Fibroblast of upper back skin (primary cell): ENCODE data around the gene ANKRD10.
"Not testable (repeated sequence)": the region's sequence is repeated elsewhere in the genome, so short reads cannot be mapped to it uniquely, and the experiment has no call there.

Experiments used
- DNase-seq: peaks from one replicate; pipeline ENCODE4 v3.0.0-alpha.2; 2013

Gene ANKRD10

GRCh38 chr13:110860983-110861382, 53.9 kb downstream of the ANKRD10 start:
- no peak for DNase-seq

DNA sequence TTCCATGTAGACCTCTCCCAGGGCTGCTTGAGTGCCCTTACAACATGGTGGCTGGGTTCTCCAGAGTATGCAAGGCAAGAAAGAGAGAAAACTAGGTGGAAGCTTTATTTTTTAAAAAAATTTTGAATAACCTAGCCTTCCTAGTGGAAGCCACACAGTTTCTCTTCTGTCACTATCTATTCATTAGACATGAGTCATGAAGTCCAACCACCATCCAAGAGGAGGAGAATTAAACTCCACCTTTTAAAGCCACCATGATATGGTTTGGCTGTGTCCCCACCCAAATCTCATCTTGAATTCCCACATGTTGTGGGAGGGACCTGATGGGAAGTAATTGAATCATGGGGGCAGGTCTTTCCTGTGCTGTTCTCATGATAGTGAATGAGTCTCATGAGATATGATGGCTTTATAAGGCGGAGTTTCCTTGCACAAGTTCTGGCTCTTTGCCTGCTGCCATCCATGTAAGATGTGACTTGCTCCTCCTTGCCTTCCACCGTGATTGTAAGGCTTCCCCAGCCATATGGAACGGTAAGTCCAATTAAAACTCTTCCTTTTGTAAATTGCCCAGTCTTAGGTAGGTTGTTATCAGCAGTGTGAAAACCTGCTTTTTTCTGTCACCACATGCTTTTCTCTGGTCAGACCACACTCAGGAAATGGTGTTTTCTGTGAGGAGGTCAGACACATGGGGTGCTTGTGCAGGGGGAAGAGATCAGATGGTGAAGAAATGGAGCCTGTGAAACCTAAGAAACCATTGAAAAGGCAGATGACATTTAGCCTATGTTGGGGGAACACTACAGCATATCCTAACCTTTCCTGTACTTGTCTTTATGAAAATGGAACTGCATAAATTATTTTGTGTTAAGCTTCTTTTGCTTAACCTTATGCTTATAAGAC, 57.7 kb downstream of the ANKRD10 start:
- no peak for DNase-seq

DNA sequence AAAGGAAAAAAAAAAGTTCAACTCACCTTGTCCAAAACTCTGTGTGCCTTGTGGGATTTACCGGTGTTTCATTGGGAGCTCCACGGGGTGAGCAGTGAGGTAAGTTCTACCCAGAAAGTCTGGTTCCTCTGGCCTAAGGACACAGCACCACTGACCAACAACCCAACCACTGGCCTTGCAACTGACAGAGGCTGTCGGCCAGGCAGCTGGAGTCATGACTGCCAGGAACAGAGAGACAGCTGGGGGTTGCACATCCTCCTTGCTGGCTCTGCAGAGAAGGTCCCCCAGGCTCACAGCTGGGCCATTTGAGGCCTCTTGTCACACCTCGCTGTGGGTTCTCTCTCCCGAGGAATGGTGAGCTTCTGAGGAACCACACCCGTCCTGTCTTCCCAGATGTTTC, 59.5 kb downstream of the ANKRD10 start:
- no peak for DNase-seq

DNA sequence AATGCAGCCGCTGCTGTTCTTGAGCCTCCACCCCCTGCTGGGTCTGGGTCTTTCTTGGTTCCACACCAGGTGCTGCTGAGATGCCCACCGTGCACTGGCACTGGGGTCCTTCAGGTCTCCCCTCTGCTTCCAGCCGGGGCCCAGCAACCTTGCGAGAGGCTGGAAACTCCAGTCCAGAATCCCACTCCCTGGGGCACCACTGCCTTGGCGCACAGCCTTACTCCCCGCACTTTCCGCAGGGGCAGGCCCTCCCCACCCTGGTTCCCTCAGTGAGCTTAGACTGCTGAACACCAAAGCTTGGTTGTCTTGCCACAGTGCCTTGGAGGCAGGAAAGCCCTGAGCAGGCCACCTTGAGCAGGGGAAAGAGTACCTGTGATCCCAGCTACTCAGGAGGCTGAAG, 60.0 kb downstream of the ANKRD10 start:
- DNase-seq, result no peak

GRCh38 chr13:110853235-110853721, 61.6 kb downstream of the ANKRD10 start:
- DNase-seq, result peak; percentile 15

- no peak for DNase-seq
These were observed 64.0 kb downstream of the ANKRD10 start for GRCh38 chr13:110850840-110851239.

DNA sequence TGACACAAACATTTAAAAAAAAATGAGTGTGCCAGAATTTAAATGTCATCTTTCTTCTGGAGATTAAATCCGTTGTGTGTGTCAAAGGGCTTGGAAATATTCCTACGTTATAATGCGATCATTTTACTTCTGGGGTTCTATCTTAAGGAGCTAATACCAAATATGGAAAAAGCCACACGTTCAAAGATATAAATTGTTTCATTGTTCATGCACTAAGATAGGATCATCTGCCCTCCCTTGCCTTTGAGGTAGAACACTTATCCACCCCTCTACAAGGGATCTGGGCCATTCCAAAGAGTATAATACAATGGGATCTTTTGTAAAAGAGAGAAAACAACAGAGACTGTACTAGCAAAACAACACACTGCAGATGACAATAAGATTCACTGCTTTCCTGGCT, 64.9 kb downstream of the ANKRD10 start:
- no peak for DNase-seq

GRCh38 chr13:110845520-110845919, 69.3 kb downstream of the ANKRD10 start:
- no peak for DNase-seq

DNA sequence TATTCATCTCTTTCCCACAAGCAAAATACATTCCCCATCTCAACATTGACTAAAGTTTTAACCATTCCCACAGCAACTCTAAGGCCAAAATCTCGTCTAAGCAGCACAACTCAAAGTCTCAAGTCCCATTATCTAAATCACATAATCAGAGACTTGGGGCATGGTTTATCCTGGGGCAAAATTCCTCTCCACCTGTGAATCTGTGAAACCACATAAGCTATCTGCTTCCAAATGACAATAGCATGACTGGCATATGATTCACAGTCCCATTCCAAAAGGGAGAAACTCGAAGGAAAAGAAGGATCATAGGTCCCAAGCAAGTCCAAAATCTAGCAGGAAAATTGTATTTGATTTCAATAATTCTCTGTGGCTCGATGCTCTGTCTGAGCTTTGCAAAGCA, 73.0 kb downstream of the ANKRD10 start:
- no peak for DNase-seq

DNA sequence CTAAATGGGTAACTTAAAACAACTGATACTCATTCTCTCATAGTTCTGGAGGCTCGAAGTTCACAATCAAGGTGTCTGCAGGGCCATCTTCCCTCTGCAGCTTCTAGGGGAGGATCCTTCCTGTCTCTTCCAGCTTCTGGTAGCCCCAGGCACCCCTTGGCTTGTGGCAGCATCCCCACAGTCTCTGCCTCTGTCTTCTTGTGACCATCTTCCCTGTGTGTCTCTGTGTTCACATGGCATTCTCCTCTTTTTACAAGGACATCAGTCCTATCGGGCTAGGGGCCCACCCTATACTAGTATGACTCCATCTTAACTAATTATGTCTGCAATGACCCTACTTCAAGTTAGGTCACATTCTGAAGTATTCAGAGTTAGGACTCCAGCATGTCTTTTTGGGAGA, 73.5 kb downstream of the ANKRD10 start:
- DNase-seq, result no peak

GRCh38 chr13:110838867-110839538, 75.9 kb downstream of the ANKRD10 start:
- DNase-seq, result no peak

GRCh38 chr13:110838116-110838515, 76.8 kb downstream of the ANKRD10 start:
- no peak for DNase-seq

DNA sequence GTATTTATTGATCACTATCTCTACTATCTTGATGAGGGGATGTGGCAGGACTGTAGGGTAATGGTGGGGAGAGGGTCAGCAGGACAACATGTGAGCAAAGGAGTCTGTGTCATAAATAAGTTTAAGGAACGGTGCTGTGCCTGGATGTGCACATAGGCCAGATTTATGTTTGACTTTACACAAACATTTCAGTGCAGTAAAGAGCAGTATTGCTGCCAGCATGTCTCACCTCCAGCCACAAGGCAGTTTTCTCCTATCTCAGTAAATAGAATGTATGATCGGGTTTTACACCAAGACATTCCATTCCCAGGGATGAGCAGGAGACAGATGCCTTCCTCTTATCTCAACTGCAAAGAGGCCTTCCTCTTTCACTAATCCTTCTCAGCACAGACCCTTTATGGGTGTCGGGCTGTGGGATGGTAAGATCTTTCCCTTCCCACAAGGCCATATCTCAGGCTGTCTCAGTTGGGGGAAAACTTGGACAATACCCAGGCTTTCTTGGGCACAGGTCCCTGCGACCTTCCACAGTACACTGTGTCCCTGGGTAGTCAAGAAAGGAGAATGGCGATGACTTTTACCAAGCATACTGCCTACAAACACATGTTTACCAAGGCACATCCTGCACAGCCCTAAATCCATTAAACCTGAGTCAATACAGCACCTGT, 77.3 kb downstream of the ANKRD10 start:
- not testable (repeated sequence) for DNase-seq

DNA sequence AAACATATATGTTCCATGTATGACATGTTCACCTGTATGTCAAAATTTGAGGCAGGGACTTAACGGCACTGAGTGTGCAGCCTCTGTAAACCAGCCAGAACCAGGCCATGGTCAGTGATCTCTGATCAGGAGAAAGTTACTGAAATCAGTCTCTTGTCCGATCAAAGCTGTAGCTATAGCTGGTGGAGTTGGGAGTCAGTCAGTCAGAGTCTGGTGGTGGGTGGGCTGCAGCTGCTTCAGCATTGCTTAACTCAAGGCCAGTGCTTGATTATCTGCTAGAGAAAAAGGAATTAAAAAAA, 78.3 kb downstream of the ANKRD10 start:
- DNase-seq, result no peak

DNA sequence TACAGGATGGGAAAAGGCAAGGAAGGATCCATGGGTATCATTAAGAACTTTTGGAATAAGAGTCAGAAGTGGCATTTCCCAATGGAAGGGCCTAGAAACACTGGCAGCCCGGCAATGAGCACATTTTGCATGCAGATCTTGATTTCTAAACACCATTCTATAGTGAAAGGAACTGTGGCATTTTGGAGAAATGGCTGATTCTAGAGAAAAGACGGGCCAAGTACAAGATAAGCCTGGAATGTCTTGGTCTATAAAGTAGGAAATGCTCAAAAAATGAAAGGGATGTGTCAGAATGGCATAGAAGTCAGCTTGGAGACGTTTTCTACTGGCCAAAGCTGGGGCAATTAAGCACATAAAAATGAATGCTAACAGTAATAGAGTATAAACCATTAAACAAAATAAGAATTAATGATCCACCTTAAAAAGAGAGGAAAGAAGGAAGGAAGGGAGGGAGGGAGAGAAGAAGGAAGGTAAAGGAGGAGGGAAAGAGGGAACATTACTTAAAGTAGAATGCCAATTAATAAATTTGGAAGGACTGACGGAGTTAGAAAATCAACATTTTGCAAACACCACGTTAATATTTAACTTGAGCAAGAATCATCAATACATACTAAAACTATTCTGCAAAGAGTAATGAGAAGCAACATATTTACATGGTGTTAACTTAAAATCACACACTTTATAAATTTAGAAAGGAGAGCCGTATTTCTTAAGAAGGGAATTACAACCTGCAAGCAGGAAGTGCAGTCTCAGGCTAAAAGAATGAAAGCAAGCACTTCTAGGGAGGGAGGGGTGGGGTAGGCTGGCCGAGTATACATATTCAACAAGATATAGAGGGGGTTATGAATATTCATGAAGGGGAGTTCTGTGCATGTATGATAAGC, 78.9 kb downstream of the ANKRD10 start:
- DNase-seq, result no peak

GRCh38 chr13:110834572-110834971, 80.3 kb downstream of the ANKRD10 start:
- no peak for DNase-seq

GRCh38 chr13:110832531-110832930, 82.3 kb downstream of the ANKRD10 start:
- no peak for DNase-seq

DNA sequence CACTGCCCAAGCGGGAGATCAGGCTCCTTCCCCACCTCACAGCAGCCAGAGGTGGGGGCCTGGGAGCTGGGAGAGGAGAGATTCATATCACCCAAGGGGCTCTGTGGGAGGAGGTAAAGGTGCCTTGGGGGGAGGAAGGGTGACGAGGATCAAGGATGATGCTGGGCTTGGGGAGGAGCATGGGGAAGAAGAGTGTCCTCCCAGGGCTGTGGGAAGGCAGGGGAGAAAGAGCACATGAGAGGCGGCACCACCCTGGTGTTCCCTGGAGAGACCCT, 82.7 kb downstream of the ANKRD10 start:
- DNase-seq, result no peak

DNA sequence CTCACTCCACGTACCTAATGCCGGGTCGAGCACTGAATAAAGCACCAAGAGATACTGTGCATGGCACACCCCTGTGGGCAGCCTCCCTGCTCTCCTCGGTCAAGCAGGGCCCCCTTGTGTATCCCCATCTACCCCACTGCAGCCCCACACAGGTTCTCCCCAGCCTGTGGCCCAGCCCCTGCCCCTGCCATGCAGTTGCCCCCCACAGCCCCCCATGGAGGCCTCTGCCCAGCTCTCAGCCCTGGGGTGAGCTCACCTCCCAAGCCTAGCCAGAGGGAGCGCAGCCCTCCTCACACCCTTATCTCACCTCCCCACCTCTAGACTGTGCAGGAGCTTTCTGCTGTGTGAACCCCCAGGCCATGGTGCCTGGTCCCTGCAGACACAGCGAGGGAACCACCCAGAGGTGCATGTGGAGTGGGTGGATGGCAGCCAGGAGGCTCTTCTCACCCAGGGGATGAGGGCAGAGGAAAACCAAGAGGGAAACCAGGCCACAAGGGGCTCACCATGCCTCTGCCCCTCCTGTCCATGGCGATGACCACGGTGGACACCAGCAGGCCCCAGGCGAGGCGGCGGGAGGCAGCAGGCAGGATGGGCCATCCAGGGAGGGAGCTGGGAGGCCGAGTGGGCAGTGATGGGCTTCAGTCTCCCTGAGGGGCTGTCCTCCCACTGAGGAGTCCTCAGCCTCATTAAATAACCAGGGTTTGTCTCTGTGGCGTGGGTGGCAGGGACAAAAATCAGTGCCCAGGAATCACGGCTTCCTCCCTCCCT, 83.2 kb downstream of the ANKRD10 start:
- no peak for DNase-seq

DNA sequence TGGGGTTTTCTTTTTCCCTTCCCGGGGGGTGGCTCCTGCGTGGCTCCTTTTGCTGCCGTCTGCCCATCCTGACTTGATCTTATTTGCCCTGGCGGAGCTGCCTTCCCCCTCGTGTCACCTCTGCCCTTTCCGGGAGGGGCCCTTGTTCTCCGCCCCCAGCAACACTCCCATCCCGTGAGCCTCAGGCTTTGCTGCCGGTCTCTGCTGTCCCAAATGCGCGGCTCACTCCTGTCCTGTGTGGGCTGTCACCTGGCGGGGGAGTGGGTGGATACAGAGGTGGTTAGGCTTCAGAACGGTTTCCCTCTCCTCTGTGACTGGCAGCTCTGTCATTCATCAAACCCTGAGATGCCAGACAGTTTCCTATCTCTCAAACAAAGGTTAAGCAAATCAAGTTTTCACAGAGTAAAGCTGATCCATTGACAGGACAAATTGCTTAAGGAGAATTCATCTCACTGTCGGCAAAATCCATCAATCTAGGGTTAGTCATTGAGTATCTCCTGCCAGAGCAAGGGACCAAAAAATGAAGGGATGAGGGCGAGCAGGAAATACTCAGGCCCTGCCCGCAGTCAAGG, 84.0 kb downstream of the ANKRD10 start:
- no peak for DNase-seq

GRCh38 chr13:110830331-110830730, 84.5 kb downstream of the ANKRD10 start:
- DNase-seq, result no peak

GRCh38 chr13:110829486-110829885, 85.4 kb downstream of the ANKRD10 start:
- DNase-seq, result no peak
